GM19023 (cell line): ENCODE results near the gene SRSF1.
"Not testable (repeated sequence)": the region's sequence is repeated elsewhere in the genome, so short reads cannot be mapped to it uniquely, and the experiment has no call there.

ENCODE experiments used
- ATAC-seq: cut with Tn5 transposase; IDR thresholded peaks from one replicate; pipeline ENCODE4 v1.9.1; 2021; ENCODE audit warnings: mild to moderate bottlenecking, moderate library complexity; ENCODE audit not compliant: unreplicated experiment

Gene SRSF1

DNA sequence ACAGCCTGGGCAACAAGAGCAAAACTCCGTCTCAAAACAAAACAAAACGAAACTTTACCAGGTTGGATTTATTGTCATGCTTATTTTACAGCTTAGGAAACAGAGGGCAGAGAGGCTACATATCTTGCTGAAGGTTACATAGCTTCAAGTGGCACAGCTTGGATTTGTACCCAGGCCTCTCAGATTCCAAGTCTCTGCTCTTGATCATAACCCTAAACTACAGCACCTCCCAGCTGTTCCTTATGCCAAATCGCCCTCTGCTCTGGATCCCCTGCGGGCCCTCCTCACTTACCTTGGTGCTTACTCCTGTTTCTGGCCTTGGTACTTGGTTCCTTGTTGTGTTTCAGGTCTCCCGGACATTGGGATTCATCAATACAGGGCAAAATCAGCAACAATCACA is 40.2 kb downstream of the SRSF1 start:
- ATAC-seq, result no peak

DNA sequence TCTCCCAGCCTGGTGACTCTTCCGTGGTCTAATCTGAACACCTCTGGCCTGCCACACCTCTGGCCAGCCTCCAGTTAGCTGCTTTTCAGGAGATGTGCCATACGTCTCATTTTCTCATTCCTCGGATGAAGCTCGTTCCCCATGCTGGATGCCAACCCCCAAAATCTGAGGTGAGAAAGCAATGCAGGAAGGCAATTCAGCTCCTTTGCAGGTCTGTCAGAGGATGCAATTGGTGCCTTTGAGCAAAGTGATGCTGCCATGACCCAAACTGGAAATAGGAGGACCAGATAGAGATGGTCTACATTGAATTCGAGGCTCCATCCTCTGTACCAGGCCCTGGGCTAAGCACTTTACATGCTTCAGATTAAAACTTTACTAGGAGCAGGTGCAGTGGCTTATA is 40.8 kb downstream of the SRSF1 start:
- ATAC-seq, result no peak

DNA sequence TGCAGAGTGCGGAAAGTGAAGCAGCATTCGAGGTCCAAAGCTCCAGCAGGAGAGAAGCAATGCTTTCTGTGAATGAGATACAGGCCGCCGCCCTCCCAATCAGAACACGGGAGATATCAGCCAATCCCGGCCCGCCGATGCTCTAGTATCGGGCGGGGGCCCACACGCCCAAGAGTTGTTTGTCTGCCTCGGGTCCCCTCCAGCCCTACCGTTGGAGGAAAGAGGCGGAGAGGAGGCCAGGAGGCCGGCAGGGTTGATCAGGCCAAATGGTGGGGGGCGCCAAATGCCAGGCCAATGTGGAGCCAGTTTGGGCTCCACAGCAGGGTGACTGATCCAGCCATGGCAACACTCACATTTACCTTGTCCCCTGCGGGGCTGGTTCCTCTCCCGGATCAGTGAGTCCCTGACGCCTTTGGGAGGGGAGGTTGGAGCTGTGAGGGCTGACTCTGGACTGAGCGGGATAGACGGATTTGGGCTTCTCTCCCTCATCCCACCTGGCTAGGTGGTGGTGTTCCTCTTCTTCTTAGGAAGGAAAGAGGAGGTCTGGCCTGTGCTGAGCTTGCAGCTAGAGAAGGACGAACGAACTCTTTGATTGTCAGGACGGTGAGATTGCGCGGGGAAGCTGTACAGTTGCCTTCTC is 41.4 kb downstream of the SRSF1 start:
- no peak for ATAC-seq

DNA sequence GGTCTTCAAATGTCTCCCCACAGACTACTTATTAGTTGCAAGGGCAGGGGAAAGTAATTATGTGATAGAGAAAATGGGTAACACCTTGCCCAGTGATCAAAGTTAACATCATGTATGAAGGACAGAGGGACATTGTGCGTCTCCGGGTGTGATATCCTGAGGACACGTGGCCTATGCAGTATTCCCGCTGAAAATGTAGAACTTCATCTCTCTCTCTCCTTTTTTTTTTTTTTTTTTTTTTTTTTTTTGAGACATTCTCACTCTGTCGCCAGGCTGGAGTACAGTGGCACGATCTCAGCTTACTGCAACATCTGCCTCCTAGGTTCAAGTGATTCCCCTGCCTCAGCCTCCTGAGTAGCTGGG is 43.9 kb downstream of the SRSF1 start:
- ATAC-seq, result no peak

DNA sequence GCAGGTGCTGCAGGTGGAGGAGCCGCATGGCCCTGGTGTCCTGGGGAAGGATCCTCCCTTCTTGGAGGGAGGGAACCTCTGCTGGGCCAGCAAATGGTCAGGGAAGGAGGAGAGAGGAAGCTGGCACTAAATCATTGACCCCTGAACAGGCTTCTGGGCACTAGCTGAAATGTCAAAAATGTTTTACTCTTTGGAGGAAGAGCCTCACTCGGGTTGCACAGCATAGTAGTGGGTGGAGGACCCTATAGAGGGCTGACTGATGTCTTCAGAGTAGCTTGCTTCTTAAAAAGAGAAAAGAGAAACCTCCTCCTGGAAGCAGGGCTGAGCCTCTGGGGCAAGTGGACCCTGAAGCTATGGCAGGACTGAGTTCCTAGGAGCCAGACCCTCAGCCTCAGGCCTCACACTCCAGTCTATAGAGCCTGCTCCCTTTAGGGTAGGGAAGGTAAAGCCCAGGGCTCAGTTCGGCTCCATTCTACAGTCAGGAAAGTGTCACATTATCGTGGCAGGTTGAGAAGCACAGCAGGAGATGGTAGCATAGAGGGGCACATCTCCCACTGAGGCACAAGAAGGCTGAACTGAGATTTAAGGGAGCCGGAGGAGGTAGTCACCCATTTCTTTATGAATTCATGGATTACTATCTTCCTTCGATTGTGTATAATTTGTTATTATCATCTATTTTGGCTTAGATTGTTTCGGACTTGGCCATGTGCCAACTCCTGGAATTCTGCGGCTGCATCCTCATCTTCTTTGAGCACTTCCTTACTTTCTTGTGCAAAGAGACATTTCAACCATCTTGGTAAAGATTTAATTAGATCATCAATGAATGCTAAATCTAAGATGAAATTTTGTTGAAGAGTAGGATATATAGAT is 44.5 kb downstream of the SRSF1 start:
- ATAC-seq, result no peak

DNA sequence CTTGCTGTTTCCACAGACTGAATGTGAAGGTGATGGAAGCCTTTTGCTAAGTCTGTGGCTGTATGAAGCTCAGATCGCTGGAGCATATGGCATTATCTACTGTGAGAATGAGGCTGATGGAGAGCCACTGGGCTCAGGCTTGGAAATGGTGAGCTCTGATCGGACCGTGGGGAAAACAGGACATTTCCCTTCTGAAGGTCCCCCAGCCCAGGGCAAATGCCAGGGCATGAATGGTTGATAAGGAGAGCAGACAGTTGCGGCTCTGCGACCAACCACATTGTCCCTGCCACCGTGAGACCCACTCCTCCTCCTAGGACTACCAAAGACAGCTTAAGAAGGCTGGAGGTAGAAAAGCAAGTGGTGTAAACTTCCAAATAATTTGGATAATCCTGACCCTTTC is 47.1 kb downstream of the SRSF1 start:
- ATAC-seq, result no peak

DNA sequence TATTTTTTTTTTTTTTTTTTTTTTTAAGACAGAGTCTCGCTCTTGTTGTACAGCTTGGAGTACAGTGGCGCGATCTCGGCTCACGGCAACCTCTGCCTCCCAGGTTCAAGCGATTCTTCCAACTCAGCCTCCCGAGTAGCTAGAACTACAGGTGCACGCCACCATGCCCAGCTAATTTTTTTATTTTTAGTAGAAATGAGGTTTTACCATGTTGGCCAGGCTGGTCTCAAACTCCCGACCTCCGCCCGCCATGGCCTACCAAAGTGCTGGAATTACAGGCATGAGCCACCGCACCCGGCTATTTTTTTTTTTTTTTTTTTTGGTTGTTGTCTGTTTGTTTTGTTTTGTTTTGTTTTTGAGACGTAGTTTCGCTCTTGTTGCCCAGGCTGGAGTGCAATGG is 48.7 kb downstream of the SRSF1 start:
- ATAC-seq, result not testable (repeated sequence)

DNA sequence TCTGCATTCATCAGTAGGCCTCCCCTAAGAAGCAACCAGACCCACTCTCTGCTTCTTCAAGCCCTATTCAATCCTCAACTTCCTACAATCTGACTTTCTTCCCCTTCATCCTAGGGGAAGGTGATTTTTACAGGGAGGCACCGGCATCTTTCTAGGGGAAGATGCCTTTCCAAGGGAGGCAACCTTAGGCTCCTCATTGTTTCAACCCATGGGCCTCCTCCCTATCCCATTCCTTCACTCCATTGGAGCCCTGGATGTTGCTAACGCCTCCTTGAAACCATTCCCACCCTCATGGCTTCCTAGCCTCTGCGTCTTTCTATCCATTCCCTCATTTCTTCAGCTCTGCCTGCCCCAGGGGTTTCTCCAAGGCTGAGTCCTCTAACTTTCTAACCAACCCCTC is 49.2 kb downstream of the SRSF1 start:
- no peak for ATAC-seq

DNA sequence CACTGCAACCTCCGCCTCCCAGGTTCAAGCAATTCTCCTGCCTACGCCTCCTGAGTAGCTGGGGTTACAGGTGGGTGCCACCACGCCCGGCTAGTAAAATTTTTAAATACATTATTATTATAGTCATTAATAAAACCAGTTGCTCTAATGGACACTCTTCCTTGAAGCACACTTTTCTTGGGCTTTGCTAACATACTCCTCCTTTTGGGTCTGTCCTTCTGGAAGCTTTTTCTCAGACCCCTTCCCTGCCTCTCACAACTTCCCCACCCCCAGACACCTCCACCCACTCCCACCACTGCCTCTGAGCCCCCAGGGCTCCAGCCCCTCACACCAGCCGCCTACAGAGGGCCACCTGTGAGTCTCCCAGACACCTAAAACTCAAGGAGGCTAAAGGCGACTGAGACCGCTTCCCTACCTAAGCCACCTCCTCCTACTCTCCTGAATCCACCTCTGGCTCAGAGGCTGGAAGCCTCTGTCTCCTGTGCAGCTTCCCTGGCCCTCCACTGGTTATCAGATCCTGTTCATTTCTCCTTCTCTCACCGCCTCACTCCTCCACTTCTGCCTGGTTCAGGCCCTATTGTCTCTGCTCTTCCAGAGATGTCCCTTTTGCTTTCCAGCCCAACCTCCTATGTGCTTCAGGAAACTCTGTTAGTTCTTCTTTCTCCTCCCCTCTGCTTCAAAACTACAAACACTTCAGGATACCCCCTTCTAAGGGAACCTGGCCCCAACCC is 49.8 kb downstream of the SRSF1 start:
- no peak for ATAC-seq

DNA sequence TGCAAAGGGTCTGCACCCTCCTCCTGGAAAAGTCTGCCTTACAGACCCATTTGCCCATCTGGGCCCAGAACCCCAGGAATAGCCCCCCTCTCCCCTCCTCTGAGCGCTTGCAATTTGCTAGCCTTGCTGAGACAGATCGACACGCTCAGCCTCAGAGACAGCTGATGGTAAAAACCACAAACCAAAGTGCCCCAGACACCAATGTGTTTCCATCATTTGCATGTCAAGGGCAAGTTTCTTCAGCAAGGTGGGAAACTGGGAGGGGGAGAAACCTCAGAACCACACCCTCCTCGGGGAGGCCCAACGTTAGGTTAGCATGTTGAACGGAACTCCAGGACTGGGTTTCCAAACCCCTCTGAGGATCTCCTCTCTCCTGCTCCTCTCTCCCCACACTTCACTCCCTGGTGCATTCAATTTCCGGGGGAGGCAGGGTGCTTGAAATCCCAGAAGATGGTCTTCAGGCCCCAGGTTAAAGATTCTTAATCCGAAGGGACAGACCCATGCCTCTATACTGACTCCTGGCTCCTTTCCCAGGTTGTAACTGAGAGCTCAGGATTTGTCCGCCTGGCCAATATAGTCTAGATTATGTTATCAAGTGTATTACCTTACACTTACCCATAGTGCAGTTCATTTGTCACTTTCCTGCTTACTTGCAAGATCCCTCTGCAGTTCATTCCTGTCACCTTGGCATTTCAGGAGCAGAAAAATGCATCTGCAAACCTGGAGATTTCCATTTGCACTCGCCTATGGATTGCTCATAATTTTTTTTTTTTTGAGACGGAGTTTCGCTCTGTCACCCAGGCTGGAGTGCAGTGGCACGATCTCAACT is 50.5 kb downstream of the SRSF1 start:
- ATAC-seq, result peak; percentile 59

DNA sequence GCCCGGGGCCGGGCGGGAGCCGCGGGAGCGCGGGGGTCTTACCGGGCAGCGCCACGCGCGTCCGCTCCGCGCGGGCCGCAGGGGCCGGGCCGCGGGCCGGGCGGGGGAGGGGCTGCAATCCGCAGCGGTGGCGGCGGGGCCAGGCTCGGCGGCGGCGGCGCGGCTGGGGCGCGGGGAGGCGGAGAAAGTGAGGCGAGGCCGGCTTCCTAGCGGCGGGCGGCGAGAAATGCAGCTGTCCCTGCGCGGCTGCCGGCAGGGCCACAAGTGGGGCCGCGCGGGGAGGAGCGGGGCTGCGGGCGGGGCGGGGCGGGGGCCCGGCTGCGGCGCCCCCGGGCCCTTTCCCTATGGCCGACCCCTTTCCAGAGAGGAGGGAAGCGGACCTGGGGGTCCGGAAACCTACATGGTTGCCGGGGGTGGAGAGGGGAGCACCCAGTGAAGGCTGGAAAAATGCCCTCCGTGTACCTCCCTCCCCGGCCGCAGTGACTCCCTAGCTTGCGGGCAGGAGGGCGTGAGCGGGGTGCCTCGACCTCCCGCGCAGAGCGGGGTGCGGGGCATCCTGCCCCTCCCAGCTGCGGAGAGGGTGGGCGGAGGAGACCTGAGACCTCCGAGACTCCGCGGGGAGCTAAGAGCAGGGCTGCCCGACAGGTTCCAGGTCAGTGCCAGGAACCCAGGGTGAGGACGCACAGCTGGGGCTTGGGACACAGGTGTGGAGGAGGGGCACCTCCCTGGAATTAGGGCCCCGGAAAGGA is 51.7 kb downstream of the SRSF1 start, which contains the start of gene CUEDC1:
TSS of gene CUEDC1 (minus strand) at position 230 of the 749 bp plus-strand sequence. CDS start 69,848 bp downstream, outside the sequence.
- peak; percentile 51 for ATAC-seq

DNA sequence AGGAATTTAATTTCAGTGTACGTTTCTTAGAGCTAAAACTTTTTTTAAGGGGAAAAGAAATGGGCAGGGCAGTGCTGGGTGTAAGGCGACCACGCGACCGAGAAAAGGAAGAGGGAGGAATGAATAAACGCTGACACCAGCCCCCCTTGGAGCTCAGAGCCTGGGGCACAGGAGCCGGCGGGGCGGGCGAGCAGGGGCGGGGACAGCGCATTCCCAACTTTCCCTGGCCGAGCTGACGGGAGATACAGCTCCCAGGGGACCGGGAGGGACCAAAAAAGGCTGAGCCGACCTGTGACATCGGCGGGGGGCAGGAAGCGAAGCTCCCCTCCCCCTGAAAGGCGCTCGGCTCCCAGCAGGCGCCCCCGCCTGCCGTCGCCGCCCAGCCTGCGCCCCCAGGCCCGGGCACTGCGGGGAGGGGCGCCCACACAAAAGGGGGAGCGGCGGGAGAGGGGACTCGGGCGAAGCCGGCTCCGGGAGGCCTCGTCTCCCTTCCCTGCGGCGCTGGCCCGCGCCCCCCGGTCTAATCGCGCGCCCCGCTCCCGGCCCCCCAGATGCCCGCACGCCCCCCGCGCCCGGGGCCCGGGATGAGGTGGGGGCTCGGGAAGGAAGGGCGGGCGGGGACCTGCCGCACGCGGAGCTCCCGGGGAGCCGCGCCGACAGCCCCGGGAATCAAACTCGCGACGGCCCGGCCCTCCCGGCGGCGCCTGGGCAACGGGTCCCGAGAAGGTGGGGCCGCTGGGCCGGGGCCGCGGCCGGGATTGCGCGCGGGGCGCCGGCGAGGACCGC is 52.5 kb downstream of the SRSF1 start:
- ATAC-seq, result no peak

DNA sequence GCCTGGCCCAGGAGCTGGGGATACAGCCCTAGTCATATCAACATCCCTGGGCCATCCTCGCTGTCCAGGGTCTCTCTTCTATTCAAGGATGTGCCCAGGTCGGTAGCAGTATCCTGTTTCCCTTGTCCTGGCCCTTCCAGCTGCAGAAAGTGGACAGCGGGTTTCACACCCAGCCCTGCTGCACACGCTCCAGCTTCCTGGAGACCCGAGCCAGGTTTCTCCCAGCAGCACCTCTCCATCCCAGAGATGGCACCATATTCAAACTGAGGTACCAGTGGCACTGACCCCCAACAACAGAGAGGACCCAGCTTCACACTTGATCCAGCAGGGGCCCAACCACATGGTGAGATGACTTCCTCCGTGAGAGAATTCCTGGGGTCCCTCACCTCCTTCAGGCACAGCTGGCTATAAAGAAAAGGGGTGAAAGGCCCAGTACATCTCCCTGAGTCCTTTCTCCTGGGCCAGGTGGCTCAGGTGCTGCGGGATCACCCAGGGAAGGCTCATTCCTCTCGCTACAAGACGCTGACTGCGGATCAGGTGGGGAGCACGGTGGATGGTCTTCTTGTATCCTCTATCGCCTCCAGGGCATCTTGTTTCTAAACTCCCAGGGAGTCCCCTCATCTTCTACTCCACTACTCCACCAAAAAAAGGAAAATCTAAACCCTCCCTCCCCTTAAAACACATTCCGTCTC is 53.2 kb downstream of the SRSF1 start:
- no peak for ATAC-seq
